HepG2 (cell line): ENCODE measurements around the gene HSPB6.

Source experiments
- MEF2D ChIP-seq: sonication (generic); formaldehyde crosslinking; IDR thresholded peaks from 2 replicates; pipeline ENCODE4 v1.5.1; 2020; ENCODE audit warnings: mild to moderate bottlenecking, missing genetic modification reagents
- POLR2A ChIP-seq, 2 experiments: IDR thresholded peaks; 2 replicates each; pipeline ENCODE4 v1.6.1; 2011; ENCODE audit warnings: low read depth in 2 of 2, low read length in 2 of 2, mild to moderate bottlenecking in 1 of 2, moderate library complexity in 1 of 2; ENCODE audit not compliant: insufficient read depth in 1 of 2
- SIN3A ChIP-seq: IDR thresholded peaks from 2 replicates; pipeline ENCODE4 v1.6.1; 2011; ENCODE audit warnings: low read depth, mild to moderate bottlenecking, control low read depth, low read length, borderline replicate concordance
- SRSF1 ChIP-seq: fragments of 200-400 bp; formaldehyde crosslinking; optimal IDR thresholded peaks from 2 replicates; pipeline ENCODE3; 2017; ENCODE audit warnings: mild to moderate bottlenecking, low read depth, low read length, moderate library complexity
- STAG1 ChIP-seq: sonication (generic); formaldehyde crosslinking; IDR thresholded peaks from 2 replicates; pipeline ENCODE4 v1.4.0; 2020; ENCODE audit warnings: missing genetic modification reagents
- TCF7L2 ChIP-seq: IDR thresholded peaks from 2 replicates; pipeline ENCODE4 v1.6.1; 2011; ENCODE audit warnings: mild to moderate bottlenecking, low read depth, low read length, moderate library complexity
- ZC3H4 ChIP-seq: sonication (generic); formaldehyde crosslinking; IDR thresholded peaks from 2 replicates; pipeline ENCODE4 v1.4.0; 2020; ENCODE audit warnings: missing genetic modification reagents, borderline replicate concordance
- ZFAT ChIP-seq: sonication (generic); formaldehyde crosslinking; conservative IDR thresholded peaks from 2 replicates; pipeline ENCODE4 v1.8.1; 2023; ENCODE audit warnings: missing genetic modification reagents, inconsistent platforms
- ZNF138 ChIP-seq: sonication (generic); formaldehyde crosslinking; IDR thresholded peaks from 2 replicates; pipeline ENCODE4 v1.5.0; 2020; ENCODE audit warnings: mild to moderate bottlenecking, low read depth, missing genetic modification reagents
- ZNF740 ChIP-seq: sonication (generic); formaldehyde crosslinking; IDR thresholded peaks from 2 replicates; pipeline ENCODE4 v1.4.0; 2020; ENCODE audit warnings: missing genetic modification reagents
- ZSCAN29 ChIP-seq: sonication (generic); formaldehyde crosslinking; conservative IDR thresholded peaks from 2 replicates; pipeline ENCODE4 v1.4.0; 2020; ENCODE audit warnings: mild to moderate bottlenecking, missing genetic modification reagents

GRCh38 chr19:35727053-35727955 is 29.5 kb downstream of the HSPB6 start:
- TF ChIP-seq MEF2D (CRISPR knock-in tag) (no peak), TCF7L2 (no peak), POLR2A (IDR thresholded peaks at IDR 0.05; ENCODE audit: insufficient read depth in 1 of 2, low read depth in 2 of 2, low read length in 2 of 2) (no peak), SRSF1 (no peak), SIN3A (no peak), ZNF138 (CRISPR knock-in tag) (no peak), STAG1 (no peak), ZNF740 (no peak), ZSCAN29 (CRISPR knock-in tag) (no peak), ZFAT (CRISPR knock-in tag) (no peak), ZC3H4 (no peak)
